Measurements from ENCODE around the gene NPIPB5.
"Not testable (repeated sequence)": the region's sequence is repeated elsewhere in the genome, so short reads cannot be mapped to it uniquely, and the experiment has no call there.

Gene NPIPB5

GRCh38 chr16:22510591-22510990 lies at the start of gene NPIPB5:
TSS of gene NPIPB5 (plus strand) at chr16:22510891. CDS start at chr16:22513802, 2,911 bp downstream.
- not testable (repeated sequence) for H3K9ac ChIP-seq (ENCODE audit: low read length); H3K36me3 ChIP-seq (ENCODE audit: control insufficient read depth, insufficient read depth, low read length, severe bottlenecking); DNase-seq (ENCODE audit: low read depth); H3K4me1 ChIP-seq (ENCODE audit: control insufficient read depth, insufficient read depth, low read length); H3K4me3 ChIP-seq (ENCODE audit: low read length); H3K27me3 ChIP-seq (replicated peaks; ENCODE audit: control insufficient read depth, insufficient read depth, low read length); H3K9me3 ChIP-seq (ENCODE audit: control insufficient read depth, low read length)

- not testable (repeated sequence) for DNase-seq (ENCODE audit: low read depth); H3K36me3 ChIP-seq (ENCODE audit: control insufficient read depth, insufficient read depth, low read length, severe bottlenecking)
Measured at GRCh38 chr16:22468846-22469245, 41.8 kb upstream of the NPIPB5 start.

GRCh38 chr16:22537996-22538395 lies 27.3 kb downstream of the NPIPB5 start:
- not testable (repeated sequence) for H3K9me3 ChIP-seq (ENCODE audit: control insufficient read depth, low read length); H3K9ac ChIP-seq (ENCODE audit: low read length); H3K27me3 ChIP-seq (replicated peaks; ENCODE audit: control insufficient read depth, insufficient read depth, low read length); H3K4me1 ChIP-seq (ENCODE audit: control insufficient read depth, insufficient read depth, low read length); DNase-seq (ENCODE audit: low read depth); H3K4me3 ChIP-seq (ENCODE audit: low read length); H3K36me3 ChIP-seq (ENCODE audit: control insufficient read depth, insufficient read depth, low read length, severe bottlenecking)

More at GRCh38 chr16:22468846-22469245, 41.8 kb upstream of the NPIPB5 start:
- H3K9me3 ChIP-seq (ENCODE audit: control insufficient read depth, low read length); H3K4me1 ChIP-seq (ENCODE audit: control insufficient read depth, insufficient read depth, low read length); H3K9ac ChIP-seq (ENCODE audit: low read length); H3K27me3 ChIP-seq (replicated peaks; ENCODE audit: control insufficient read depth, insufficient read depth, low read length); H3K4me3 ChIP-seq (ENCODE audit: low read length): not testable (repeated sequence)

GRCh38 chr16:22544809-22545208 lies 34.1 kb downstream of the NPIPB5 start:
- DNase-seq (ENCODE audit: low read depth); H3K9me3 ChIP-seq (ENCODE audit: control insufficient read depth, low read length); H3K4me1 ChIP-seq (ENCODE audit: control insufficient read depth, insufficient read depth, low read length); H3K36me3 ChIP-seq (ENCODE audit: control insufficient read depth, insufficient read depth, low read length, severe bottlenecking); H3K27me3 ChIP-seq (replicated peaks; ENCODE audit: control insufficient read depth, insufficient read depth, low read length); H3K4me3 ChIP-seq (ENCODE audit: low read length); H3K9ac ChIP-seq (ENCODE audit: low read length): not testable (repeated sequence)

- H3K4me1 ChIP-seq (ENCODE audit: control insufficient read depth, insufficient read depth, low read length); H3K9me3 ChIP-seq (ENCODE audit: control insufficient read depth, low read length); H3K36me3 ChIP-seq (ENCODE audit: control insufficient read depth, insufficient read depth, low read length, severe bottlenecking); DNase-seq (ENCODE audit: low read depth); H3K27me3 ChIP-seq (replicated peaks; ENCODE audit: control insufficient read depth, insufficient read depth, low read length); H3K9ac ChIP-seq (ENCODE audit: low read length); H3K4me3 ChIP-seq (ENCODE audit: low read length): not testable (repeated sequence)
Measured at GRCh38 chr16:22546630-22547029, 35.9 kb downstream of the NPIPB5 start.

- H3K9me3 ChIP-seq (ENCODE audit: control insufficient read depth, low read length); H3K9ac ChIP-seq (ENCODE audit: low read length); H3K27me3 ChIP-seq (replicated peaks; ENCODE audit: control insufficient read depth, insufficient read depth, low read length); H3K4me1 ChIP-seq (ENCODE audit: control insufficient read depth, insufficient read depth, low read length); H3K36me3 ChIP-seq (ENCODE audit: control insufficient read depth, insufficient read depth, low read length, severe bottlenecking); DNase-seq (ENCODE audit: low read depth); H3K4me3 ChIP-seq (ENCODE audit: low read length): not testable (repeated sequence)
Measured at GRCh38 chr16:22547170-22547765, 36.6 kb downstream of the NPIPB5 start.

- not testable (repeated sequence) for H3K9ac ChIP-seq (ENCODE audit: low read length); H3K27me3 ChIP-seq (replicated peaks; ENCODE audit: control insufficient read depth, insufficient read depth, low read length); H3K9me3 ChIP-seq (ENCODE audit: control insufficient read depth, low read length)
Measured at GRCh38 chr16:22549853-22550252, 39.2 kb downstream of the NPIPB5 start.

GRCh38 chr16:22551143-22551542 lies 40.5 kb downstream of the NPIPB5 start:
- not testable (repeated sequence) for H3K9ac ChIP-seq (ENCODE audit: low read length); H3K9me3 ChIP-seq (ENCODE audit: control insufficient read depth, low read length); H3K4me1 ChIP-seq (ENCODE audit: control insufficient read depth, insufficient read depth, low read length); H3K4me3 ChIP-seq (ENCODE audit: low read length); H3K27me3 ChIP-seq (replicated peaks; ENCODE audit: control insufficient read depth, insufficient read depth, low read length); DNase-seq (ENCODE audit: low read depth); H3K36me3 ChIP-seq (ENCODE audit: control insufficient read depth, insufficient read depth, low read length, severe bottlenecking)

More at GRCh38 chr16:22549853-22550252, 39.2 kb downstream of the NPIPB5 start:
- DNase-seq (ENCODE audit: low read depth); H3K36me3 ChIP-seq (ENCODE audit: control insufficient read depth, insufficient read depth, low read length, severe bottlenecking); H3K4me1 ChIP-seq (ENCODE audit: control insufficient read depth, insufficient read depth, low read length); H3K4me3 ChIP-seq (ENCODE audit: low read length): not testable (repeated sequence)

- H3K36me3 ChIP-seq (ENCODE audit: control insufficient read depth, insufficient read depth, low read length, severe bottlenecking); H3K4me3 ChIP-seq (ENCODE audit: low read length); H3K9ac ChIP-seq (ENCODE audit: low read length): not testable (repeated sequence)
Measured at GRCh38 chr16:22551651-22552050, 41.0 kb downstream of the NPIPB5 start.

GRCh38 chr16:22556759-22557158 lies 46.1 kb downstream of the NPIPB5 start:
- not testable (repeated sequence) for H3K4me1 ChIP-seq (ENCODE audit: control insufficient read depth, insufficient read depth, low read length); H3K9ac ChIP-seq (ENCODE audit: low read length); H3K36me3 ChIP-seq (ENCODE audit: control insufficient read depth, insufficient read depth, low read length, severe bottlenecking); H3K4me3 ChIP-seq (ENCODE audit: low read length); DNase-seq (ENCODE audit: low read depth); H3K9me3 ChIP-seq (ENCODE audit: control insufficient read depth, low read length); H3K27me3 ChIP-seq (replicated peaks; ENCODE audit: control insufficient read depth, insufficient read depth, low read length)

More at GRCh38 chr16:22551651-22552050, 41.0 kb downstream of the NPIPB5 start:
- DNase-seq (ENCODE audit: low read depth); H3K9me3 ChIP-seq (ENCODE audit: control insufficient read depth, low read length); H3K27me3 ChIP-seq (replicated peaks; ENCODE audit: control insufficient read depth, insufficient read depth, low read length); H3K4me1 ChIP-seq (ENCODE audit: control insufficient read depth, insufficient read depth, low read length): not testable (repeated sequence)

Data from adipocyte (in vitro differentiated cells).